ENCODE results near the gene HDGF.

The HDGF gene

GRCh38 chr1:156794506-156795373 lies 43.3 kb upstream of the HDGF start:
- ChIA-PET POLR2A (interaction anchor here (0.8 kb wide), 1 partner anchor 67 kb away, joined by 4 read pairs; the partner anchor contains the start of genes ISG20L2 and METTL25B), CTCF (interaction anchor here (1.0 to 10.3 kb wide), 10 partner anchors 10 to 360 kb away, joined by 3 to 131 read pairs (median 16); partner anchors contain the start of genes INSRR, ISG20L2, METTL25B and NTRK1)
- TF ChIP-seq CTCF (IDR thresholded peaks at IDR 0.05; ENCODE audit: control extremely low read depth, extremely low read depth, low read depth, missing control alignments), result no peak
- no peak for DNase-seq (ENCODE audit: extremely low spot score)

GRCh38 chr1:156789621-156790318 lies 38.3 kb upstream of the HDGF start:
- ChIA-PET POLR2A (no interaction called here), CTCF (interaction anchor here (0.9 to 1.1 kb wide), 3 partner anchors 17 to 100 kb away, joined by 3 to 4 read pairs (median 3); no protein-coding TSS in a partner anchor)
- TF ChIP-seq CTCF (IDR thresholded peaks at IDR 0.05; ENCODE audit: control extremely low read depth, extremely low read depth, low read depth, missing control alignments), result no peak
- no peak for DNase-seq (ENCODE audit: extremely low spot score)

GRCh38 chr1:156788136-156788535 lies 36.7 kb upstream of the HDGF start:
- DNase-seq (ENCODE audit: extremely low spot score), result no peak
- ChIA-PET CTCF (interaction anchor here (0.8 to 2.4 kb wide), 5 partner anchors 8 to 72 kb away, joined by 3 to 7 read pairs (median 5); partner anchors contain the start of gene NTRK1), POLR2A (no interaction called here)
- no peak for TF ChIP-seq CTCF (IDR thresholded peaks at IDR 0.05; ENCODE audit: control extremely low read depth, extremely low read depth, low read depth, missing control alignments)

- no peak for DNase-seq (ENCODE audit: extremely low spot score)
- POLR2A ChIA-PET, result no interaction called here
- CTCF ChIA-PET, result interaction anchor here (1.3 to 2.4 kb wide), 3 partner anchors 10 to 60 kb away, joined by 4 to 7 read pairs (median 4); no protein-coding TSS in a partner anchor
- no peak for TF ChIP-seq CTCF (IDR thresholded peaks at IDR 0.05; ENCODE audit: control extremely low read depth, extremely low read depth, low read depth, missing control alignments)
Measured at GRCh38 chr1:156786640-156787039, 35.2 kb upstream of the HDGF start.

GRCh38 chr1:156785458-156785857 lies 34.0 kb upstream of the HDGF start:
- CTCF ChIA-PET, result interaction anchor here (0.9 to 2.9 kb wide), 8 partner anchors 9 to 124 kb away, joined by 3 to 14 read pairs (median 5); partner anchors contain the start of gene NTRK1
- no peak for TF ChIP-seq CTCF (IDR thresholded peaks at IDR 0.05; ENCODE audit: control extremely low read depth, extremely low read depth, low read depth, missing control alignments)
- DNase-seq (ENCODE audit: extremely low spot score), result no peak
- POLR2A ChIA-PET, result interaction anchor here (0.6 kb wide), 1 partner anchor 56 kb away, joined by 3 read pairs; no protein-coding TSS in a partner anchor

- no peak for DNase-seq (ENCODE audit: extremely low spot score)
- ChIA-PET POLR2A (no interaction called here), CTCF (interaction anchor here (0.9 to 2.4 kb wide), 9 partner anchors 9 to 154 kb away, joined by 3 to 12 read pairs (median 8); partner anchors contain the start of gene NTRK1)
- TF ChIP-seq CTCF (IDR thresholded peaks at IDR 0.05; ENCODE audit: control extremely low read depth, extremely low read depth, low read depth, missing control alignments), result no peak
Measured at GRCh38 chr1:156781585-156782186, 30.2 kb upstream of the HDGF start.

Data from GM10248 (cell line).